ENCODE data around the gene TTLL6. TPM values are rescaled to one million over a fixed set of nuclear protein-coding genes. Genes with fewer than 3 reads are reported as not detected.

Gene TTLL6
- 1 to 10 TPM in 2 of 4 donors, under 1 TPM in 2; 0.34 to 1.2 (median 0.89) TPM for total RNA-seq

DNA sequence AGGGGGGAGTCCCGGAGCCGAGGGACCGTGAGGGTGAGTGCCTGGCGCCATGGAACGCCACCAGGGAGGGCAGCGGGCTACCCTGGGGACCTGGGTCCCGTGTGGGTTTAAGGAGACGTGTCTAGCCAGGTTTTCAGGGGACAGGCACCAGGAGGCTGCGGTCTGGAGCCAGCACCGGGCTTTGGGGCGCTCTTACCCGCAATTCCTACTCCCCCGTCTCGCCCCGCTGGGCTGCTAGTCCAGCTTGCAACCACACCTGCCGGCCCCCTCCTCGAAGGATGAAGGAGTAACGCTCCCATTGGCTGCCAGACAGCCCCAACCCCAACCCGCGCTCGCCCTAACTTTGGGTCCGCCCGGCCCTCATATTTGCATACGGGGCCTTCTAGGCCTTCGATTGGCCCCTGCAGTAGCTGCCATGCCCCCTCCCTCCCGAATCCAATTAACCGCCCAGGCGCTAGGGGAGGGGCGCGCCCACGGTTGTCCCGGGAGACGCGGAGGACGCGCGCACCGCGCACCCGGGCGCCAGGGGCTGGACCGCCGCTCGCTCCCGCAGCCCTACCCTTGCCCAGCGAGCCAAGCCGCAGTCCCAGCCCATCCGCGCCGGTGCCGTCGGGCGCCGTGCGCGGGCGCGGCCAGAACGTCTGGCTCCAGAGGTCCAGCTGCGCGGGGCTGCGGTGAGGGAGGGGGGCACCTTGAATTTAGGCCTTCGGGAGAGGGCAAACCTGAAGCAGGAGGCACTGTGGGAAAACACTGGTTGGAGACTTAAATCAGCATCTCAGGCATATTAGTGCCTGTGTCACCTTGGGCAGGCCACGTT is at the start of gene TTLL6:
TSS of gene TTLL6 (minus strand) at position 456 of the 817 bp plus-strand sequence. CDS start at position 299, 157 bp downstream.
- intact Hi-C loops (cut with DNase I) = no loop called here
- H3K36me3 ChIP-seq = no peaks in the 10 kb centered on the region
- no peak within 1 kb of the TSS for H3K27ac ChIP-seq
- TF ChIP-seq, protein P1, sequence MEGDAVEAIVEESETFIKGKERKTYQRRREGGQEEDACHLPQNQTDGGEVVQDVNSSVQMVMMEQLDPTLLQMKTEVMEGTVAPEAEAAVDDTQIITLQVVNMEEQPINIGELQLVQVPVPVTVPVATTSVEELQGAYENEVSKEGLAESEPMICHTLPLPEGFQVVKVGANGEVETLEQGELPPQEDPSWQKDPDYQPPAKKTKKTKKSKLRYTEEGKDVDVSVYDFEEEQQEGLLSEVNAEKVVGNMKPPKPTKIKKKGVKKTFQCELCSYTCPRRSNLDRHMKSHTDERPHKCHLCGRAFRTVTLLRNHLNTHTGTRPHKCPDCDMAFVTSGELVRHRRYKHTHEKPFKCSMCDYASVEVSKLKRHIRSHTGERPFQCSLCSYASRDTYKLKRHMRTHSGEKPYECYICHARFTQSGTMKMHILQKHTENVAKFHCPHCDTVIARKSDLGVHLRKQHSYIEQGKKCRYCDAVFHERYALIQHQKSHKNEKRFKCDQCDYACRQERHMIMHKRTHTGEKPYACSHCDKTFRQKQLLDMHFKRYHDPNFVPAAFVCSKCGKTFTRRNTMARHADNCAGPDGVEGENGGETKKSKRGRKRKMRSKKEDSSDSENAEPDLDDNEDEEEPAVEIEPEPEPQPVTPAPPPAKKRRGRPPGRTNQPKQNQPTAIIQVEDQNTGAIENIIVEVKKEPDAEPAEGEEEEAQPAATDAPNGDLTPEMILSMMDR (IDR thresholded peaks at IDR 0.05) = no peak
- no peak for TF ChIP-seq POLR2A (IDR thresholded peaks at IDR 0.05)
- no peaks in the 10 kb centered on the region for H3K27me3 ChIP-seq
- peak; percentile 89 for DNase-seq
- peaks cover 0 to 12% of the 10 kb centered on the region in 2 donors for H3K4me1 ChIP-seq
- no peaks in the 10 kb centered on the region for H3K9me3 ChIP-seq
- H3K4me3 ChIP-seq (replicated peaks in 1 of 3) = peak within 1 kb of the TSS in 1 of 3 donors; percentile 32
- WGBS, 2 donors = 3 to 8% methylated on average over 14 to 34 of the region's 64 CpGs

DNA sequence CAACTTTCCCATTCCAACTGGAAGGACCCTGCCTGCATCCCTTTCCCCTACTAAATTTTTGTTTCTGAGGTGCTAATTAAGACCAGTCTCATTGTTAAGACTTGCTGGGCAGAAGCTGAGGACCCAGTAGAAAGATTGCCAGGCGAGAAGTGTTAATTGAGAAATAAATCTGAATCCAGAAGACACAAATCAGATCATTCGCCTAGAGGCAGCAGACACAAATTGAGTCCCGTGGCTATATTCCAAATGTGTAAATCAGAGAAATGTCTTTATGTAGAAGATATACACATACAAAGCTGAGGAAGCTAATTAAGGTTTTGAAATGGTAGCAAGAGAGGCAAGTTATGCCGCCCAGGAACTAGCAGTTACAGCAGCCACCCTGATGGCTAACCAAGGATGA is 43.4 kb upstream of the TTLL6 start:
- H3K9me3 ChIP-seq = no peaks in the 10 kb centered on the region
- H3K4me1 ChIP-seq = no peaks in the 10 kb centered on the region
- no peaks in the 10 kb centered on the region for H3K27me3 ChIP-seq
- 95 to 99% methylated on average over 4 of the region's 4 CpGs for WGBS, 2 donors
- H3K36me3 ChIP-seq = peaks cover 67 to 84% of the 10 kb centered on the region in 2 donors
- no peak overlapping the region for H3K4me3 ChIP-seq (replicated peaks in 1 of 3)
- TF ChIP-seq, protein P1 (IDR thresholded peaks at IDR 0.05) = no peak
- no peak for TF ChIP-seq POLR2A (IDR thresholded peaks at IDR 0.05)
- DNase-seq = no peak
- intact Hi-C loops (cut with DNase I) = no loop called here
- no peak overlapping the region for H3K27ac ChIP-seq

DNA sequence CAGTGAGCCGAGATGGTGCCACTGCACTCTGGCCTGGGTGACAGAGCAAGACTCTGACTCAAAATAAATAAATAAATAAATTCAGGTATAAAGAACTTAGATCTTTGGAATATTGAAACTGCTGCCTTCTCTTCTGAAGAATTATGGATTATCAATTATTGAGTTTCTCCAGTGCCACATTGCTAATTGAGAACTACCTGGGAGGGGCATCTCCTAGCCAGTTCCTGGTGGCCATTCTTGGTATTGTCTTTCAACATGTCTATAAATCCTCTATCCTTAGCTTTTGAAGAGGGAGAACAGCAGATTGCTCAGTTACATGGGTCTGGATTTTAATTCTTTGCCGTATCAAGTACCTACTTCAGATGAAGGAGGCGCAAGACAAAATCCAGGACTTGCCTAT is 43.0 kb upstream of the TTLL6 start:
- TF ChIP-seq, protein P1 (IDR thresholded peaks at IDR 0.05) = no peak
- TF ChIP-seq POLR2A (IDR thresholded peaks at IDR 0.05) = no peak
- DNase-seq = no peak
- H3K27me3 ChIP-seq = no peaks in the 10 kb centered on the region
- intact Hi-C loops (cut with DNase I) = no loop called here
- no peak overlapping the region for H3K4me3 ChIP-seq (replicated peaks in 1 of 3)
- H3K36me3 ChIP-seq = peaks cover 70 to 86% of the 10 kb centered on the region in 2 donors
- WGBS, 2 donors = 94 to 99% methylated on average over 3 of the region's 3 CpGs
- no peaks in the 10 kb centered on the region for H3K9me3 ChIP-seq
- no peaks in the 10 kb centered on the region for H3K4me1 ChIP-seq
- H3K27ac ChIP-seq = no peak overlapping the region

DNA sequence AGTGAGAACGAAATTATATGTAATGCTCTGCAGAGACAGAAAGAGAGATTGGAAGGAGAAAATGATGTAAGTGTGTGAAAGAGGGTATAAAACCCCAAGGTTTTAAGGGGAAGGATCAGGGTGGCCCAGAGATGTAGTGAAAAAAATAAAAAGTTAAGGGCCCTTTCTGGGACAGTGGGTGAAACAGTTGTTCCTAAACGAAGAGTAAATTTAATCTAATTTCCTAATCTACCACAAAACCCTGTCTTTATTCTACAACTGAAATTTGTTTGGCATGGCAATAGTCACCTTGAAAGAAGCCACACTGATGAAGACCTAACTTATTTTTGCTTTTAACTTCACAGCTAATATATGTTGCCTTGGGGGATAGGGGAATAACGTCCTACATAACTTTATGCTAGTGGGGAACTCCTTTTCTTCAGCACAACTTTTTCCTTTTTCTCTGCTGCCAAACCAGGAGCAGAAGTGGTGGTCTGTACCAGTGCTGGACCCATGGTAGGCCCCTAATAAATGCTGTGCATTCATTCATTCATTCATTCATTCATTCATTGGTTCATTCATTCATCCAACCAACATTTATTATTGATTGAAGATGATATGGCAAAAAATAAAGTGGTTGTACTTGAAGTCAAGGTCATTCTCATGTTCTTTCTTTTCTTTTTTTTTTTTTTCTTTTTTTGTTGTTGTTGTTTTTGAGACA is 39.2 kb upstream of the TTLL6 start:
- Histone ChIP-seq H3K9me3 (no peaks in the 10 kb centered on the region), H3K4me1 (no peaks in the 10 kb centered on the region), H3K27me3 (no peaks in the 10 kb centered on the region), H3K36me3 (peaks cover 75 to 84% of the 10 kb centered on the region in 2 donors), H3K4me3 (replicated peaks in 1 of 3) (no peak overlapping the region), H3K27ac (no peak overlapping the region)
- 84 to 85% methylated on average over 3 of the region's 3 CpGs for WGBS, 2 donors
- DNase-seq = no peak
- TF ChIP-seq, protein P1 (IDR thresholded peaks at IDR 0.05) = no peak
- no peak for TF ChIP-seq POLR2A (IDR thresholded peaks at IDR 0.05)
- intact Hi-C loops (cut with DNase I) = no loop called here

All from thyroid gland (tissue), 4 donors.